SJSA1 (cell line): ENCODE results near the gene LRRFIP1. TPM values are rescaled to one million over a fixed set of nuclear protein-coding genes. Genes with fewer than 3 reads are reported as not detected.
"Not testable (repeated sequence)": the region's sequence is repeated elsewhere in the genome, so short reads cannot be mapped to it uniquely, and the experiment has no call there.

Experiments used
- DNase-seq, 2 experiments: peaks; one replicate each; pipeline ENCODE4 v3.0.0-alpha.2; 2015 to 2020; ENCODE audit warnings: low spot score in 2 of 2, low read depth in 1 of 2
- H3K27ac ChIP-seq: fragments of 250-450 bp; sonication (Bioruptor Pico); 2 replicates; pipeline ENCODE4 v1.5.1; 2020; ENCODE audit warnings: mild to moderate bottlenecking, moderate library complexity
- H3K27me3 ChIP-seq: fragments of 250-450 bp; sonication (Bioruptor Pico); replicated peaks from 2 replicates; pipeline ENCODE4 v1.5.1; 2020; ENCODE audit warnings: mild to moderate bottlenecking, moderate library complexity
- H3K36me3 ChIP-seq: fragments of 250-450 bp; sonication (Bioruptor Pico); 2 replicates; pipeline ENCODE4 v1.5.1; 2020; ENCODE audit warnings: mild to moderate bottlenecking
- H3K4me1 ChIP-seq: fragments of 250-450 bp; sonication (Bioruptor Pico); replicated peaks from 2 replicates; pipeline ENCODE4 v1.6.1; 2021; ENCODE audit warnings: mild to moderate bottlenecking
- H3K4me3 ChIP-seq: fragments of 250-450 bp; sonication (Bioruptor Pico); 2 replicates; pipeline ENCODE4 v1.5.1; 2020; ENCODE audit warnings: mild to moderate bottlenecking
- H3K9me3 ChIP-seq: fragments of 250-450 bp; sonication (Bioruptor Pico); replicated peaks from 2 replicates; pipeline ENCODE4 v1.5.1; 2020; ENCODE audit warnings: mild to moderate bottlenecking
- total RNA-seq: library from RNA; depleted of rRNA; stranded (reverse); fragments of >200 nt; shearing (Covaris generic); gene quantifications from 2 replicates; pipeline ENCODE4 v1.2.3, GENCODE V29; 2014

Gene LRRFIP1
- total RNA-seq, 1 experiment from 2014 or later = 76.7 TPM

GRCh38 chr2:237662671-237663093 is 35.3 kb downstream of the LRRFIP1 start:
- H3K4me3 ChIP-seq = no peak overlapping the region
- H3K27me3 ChIP-seq = no peaks in the 10 kb centered on the region
- H3K9me3 ChIP-seq = no peaks in the 10 kb centered on the region
- no peaks in the 10 kb centered on the region for H3K4me1 ChIP-seq
- DNase-seq = no peak
- no peak overlapping the region for H3K27ac ChIP-seq
- H3K36me3 ChIP-seq = peaks cover 10% of the 10 kb centered on the region

DNA sequence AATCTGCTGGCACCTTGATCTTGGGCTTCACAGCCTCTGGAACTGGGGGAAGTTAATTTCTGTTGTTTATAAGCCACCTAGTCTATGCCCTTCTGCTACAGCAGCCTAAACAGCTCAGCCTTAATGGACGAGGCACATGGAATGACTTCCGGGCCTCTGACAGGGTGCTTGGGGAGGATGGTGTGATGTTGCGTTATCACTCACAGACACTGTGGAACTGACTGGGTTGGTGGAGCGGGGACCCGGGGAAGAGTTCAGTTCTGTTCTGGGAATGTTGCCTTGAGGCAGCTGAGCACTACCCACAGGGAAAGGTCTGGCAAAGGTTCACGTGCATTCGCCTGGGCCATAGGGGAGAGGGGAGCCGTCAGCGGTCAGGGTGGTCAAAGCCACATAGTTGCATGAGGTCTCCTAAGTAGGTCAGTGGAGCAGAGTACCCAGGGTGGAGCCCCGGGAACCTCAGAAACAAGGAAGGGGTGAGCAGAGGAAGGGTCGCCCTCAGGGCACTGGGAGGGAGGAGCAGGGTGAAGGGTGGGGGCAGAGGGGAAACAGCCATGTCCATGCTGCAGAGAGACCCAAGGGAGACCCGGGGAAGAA is 36.2 kb downstream of the LRRFIP1 start:
- H3K9me3 ChIP-seq = no peaks in the 10 kb centered on the region
- peaks cover 9% of the 10 kb centered on the region; the same call in 1 of the 2 replicates for H3K36me3 ChIP-seq
- no peaks in the 10 kb centered on the region for H3K27me3 ChIP-seq
- no peak overlapping the region for H3K4me3 ChIP-seq
- DNase-seq = no peak
- no peak overlapping the region for H3K27ac ChIP-seq
- H3K4me1 ChIP-seq = no peaks in the 10 kb centered on the region

DNA sequence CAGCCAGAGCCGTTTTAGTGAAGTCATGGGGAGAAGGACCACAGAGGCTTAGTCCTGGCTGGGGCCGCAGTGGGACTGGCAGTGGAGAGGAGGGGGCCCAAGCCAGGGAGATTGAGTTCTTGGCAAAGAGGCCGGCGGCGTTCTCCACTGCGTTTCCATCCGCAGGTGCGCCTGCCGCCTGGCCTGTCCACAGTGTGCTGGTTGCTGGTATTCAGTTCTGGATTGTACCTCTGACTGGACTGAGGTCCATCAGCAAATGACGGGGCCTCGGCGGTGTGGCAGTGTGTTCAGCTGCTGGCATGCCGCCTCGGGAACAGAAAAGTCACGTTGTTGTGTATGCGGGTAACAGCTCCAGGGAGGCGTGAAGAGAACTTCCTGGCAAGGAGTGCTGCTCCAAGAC is 36.8 kb downstream of the LRRFIP1 start:
- no peak overlapping the region for H3K27ac ChIP-seq
- no peaks in the 10 kb centered on the region for H3K9me3 ChIP-seq
- no peak for DNase-seq

GRCh38 chr2:237665713-237666143 is 38.3 kb downstream of the LRRFIP1 start:
- no peak overlapping the region for H3K4me3 ChIP-seq
- no peak overlapping the region for H3K27ac ChIP-seq
- no peak for DNase-seq
- peaks cover 16% of the 10 kb centered on the region for H3K36me3 ChIP-seq
- H3K9me3 ChIP-seq = no peaks in the 10 kb centered on the region
- peaks cover 19% of the 10 kb centered on the region for H3K4me1 ChIP-seq
- H3K27me3 ChIP-seq = no peaks in the 10 kb centered on the region

More for the DNA sequence above, 36.8 kb downstream of the LRRFIP1 start:
- no peaks in the 10 kb centered on the region for H3K27me3 ChIP-seq
- no peak overlapping the region for H3K4me3 ChIP-seq
- peaks cover 3% of the 10 kb centered on the region for H3K4me1 ChIP-seq
- H3K36me3 ChIP-seq = peaks cover 9% of the 10 kb centered on the region; the same call in 1 of the 2 replicates

GRCh38 chr2:237666606-237667005 is 39.2 kb downstream of the LRRFIP1 start:
- DNase-seq = no peak
- H3K4me3 ChIP-seq = no peak overlapping the region
- no peaks in the 10 kb centered on the region for H3K27me3 ChIP-seq
- H3K4me1 ChIP-seq = peaks cover 19% of the 10 kb centered on the region
- H3K36me3 ChIP-seq = peaks cover 24% of the 10 kb centered on the region
- H3K27ac ChIP-seq = no peak overlapping the region
- H3K9me3 ChIP-seq = no peaks in the 10 kb centered on the region

DNA sequence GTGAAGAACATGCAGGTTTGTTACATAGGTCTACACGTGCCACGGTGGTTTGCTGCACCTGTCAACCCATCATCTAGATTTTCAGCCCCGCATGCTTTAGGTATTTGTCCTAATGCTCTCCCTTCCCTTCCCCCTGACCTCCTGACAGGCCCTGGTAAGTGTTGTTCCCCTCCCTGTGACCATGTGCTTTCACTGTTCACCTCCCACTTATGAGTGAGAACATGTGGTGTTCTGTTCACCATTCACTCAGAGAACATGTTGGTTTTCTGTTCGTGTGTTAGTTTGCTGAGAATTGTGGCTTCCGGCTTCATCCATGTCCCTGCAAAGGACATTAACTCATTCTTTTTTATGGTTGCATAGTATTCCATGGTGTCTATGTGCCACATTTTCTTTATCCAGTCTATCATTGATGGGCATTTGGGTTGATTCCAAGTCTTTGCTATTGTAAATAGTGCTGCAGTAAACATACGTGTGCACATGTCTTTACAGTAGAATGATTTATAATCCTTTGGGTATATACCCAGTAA is 39.7 kb downstream of the LRRFIP1 start:
- peaks cover 19% of the 10 kb centered on the region for H3K4me1 ChIP-seq
- H3K36me3 ChIP-seq = peaks cover 27% of the 10 kb centered on the region
- DNase-seq, H3K27me3 ChIP-seq, H3K9me3 ChIP-seq, H3K27ac ChIP-seq, H3K4me3 ChIP-seq: not testable (repeated sequence)

DNA sequence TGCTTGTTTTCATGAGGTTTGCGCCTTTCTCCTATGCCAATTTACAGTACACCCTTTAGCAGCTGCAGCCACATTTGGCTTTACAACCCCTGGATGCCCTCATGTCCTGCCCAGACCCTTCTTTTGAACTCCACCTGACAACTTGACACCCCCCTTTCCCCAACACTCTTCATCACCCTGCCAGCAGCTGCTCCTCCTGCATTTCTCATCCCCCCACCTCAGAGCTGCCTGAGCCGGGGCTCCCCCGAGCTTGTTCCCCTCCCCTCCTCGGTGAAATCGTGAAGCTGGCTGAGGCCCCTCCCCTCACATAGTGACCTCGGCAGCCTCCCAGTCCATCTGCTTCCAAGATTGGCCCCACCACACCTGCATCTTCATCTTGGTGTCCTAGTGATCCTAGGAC is 40.5 kb downstream of the LRRFIP1 start:
- no peak overlapping the region for H3K4me3 ChIP-seq
- peaks cover 31% of the 10 kb centered on the region for H3K36me3 ChIP-seq
- H3K4me1 ChIP-seq = peaks cover 23% of the 10 kb centered on the region
- H3K9me3 ChIP-seq = no peaks in the 10 kb centered on the region
- no peak overlapping the region for H3K27ac ChIP-seq
- no peaks in the 10 kb centered on the region for H3K27me3 ChIP-seq
- DNase-seq = no peak

DNA sequence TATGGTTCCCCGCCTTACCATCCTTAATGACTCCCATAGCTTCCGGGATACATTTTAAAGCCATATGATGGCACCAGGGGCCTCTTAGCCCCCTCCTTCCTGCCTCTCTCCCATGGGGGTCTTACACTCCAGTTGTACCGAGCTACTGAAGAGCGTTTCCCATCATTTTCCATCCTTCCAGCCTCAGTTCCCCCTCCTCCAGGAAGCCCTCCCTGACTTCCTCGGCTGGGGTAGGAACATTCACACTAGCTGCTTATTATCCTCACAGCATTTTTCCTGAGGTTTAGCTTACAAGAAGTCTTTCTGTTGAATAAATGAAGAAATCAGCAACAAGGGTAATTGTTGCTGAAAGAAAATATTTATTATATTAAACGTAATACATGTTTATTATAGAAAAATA is 41.1 kb downstream of the LRRFIP1 start:
- Histone ChIP-seq H3K4me1 (peaks cover 28% of the 10 kb centered on the region), H3K9me3 (no peaks in the 10 kb centered on the region), H3K36me3 (peaks cover 33% of the 10 kb centered on the region), H3K4me3 (no peak overlapping the region), H3K27me3 (no peaks in the 10 kb centered on the region), H3K27ac (no peak overlapping the region)
- DNase-seq = no peak

- DNase-seq = peak in 1 of 2 experiments; percentile 21
- no peak overlapping the region for H3K4me3 ChIP-seq
Observed at GRCh38 chr2:237669283-237669627, 41.9 kb downstream of the LRRFIP1 start.

DNA sequence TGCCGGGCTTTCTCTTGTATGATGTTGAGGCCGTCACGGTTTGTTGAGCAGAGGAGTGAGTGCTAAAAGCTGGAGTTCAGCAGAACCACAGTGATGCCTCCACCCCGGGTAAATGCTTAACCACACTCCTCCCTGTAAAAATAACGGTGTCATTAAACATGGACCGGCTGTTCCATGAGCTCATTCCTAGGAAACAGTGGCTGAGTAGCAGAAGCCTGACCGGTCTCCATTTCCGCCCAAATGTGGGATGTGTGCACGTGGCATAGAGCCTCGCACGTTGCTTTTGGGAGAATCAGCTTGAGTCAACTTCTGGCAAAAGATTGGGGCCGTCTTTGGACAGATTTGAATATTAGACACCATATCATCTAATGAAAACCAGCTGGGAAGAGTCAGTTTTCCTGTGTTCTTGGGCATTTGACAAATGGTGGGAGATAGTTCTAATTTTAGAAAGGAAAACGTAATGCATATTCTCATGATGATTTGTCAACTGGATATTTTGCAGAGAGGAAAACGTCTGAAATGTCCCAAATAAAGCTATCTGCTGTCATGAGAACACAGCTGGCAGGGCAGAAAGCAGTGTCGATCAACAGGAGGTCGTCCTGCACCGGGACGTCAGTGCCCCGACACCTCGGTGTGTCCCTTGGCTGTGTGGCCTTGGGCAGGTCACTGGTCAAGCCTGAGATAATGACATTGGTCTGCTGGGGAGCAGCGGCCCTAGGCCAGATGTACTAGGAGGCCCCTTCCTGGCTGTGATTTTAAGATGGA is 42.4 kb downstream of the LRRFIP1 start:
- Histone ChIP-seq H3K27ac (peak overlapping the region; percentile 54), H3K9me3 (no peaks in the 10 kb centered on the region), H3K27me3 (no peaks in the 10 kb centered on the region), H3K4me1 (peaks cover 42% of the 10 kb centered on the region), H3K4me3 (no peak overlapping the region), H3K36me3 (peaks cover 29% of the 10 kb centered on the region)
- peak; percentile 77 to 80 for DNase-seq

More at GRCh38 chr2:237669283-237669627, 41.9 kb downstream of the LRRFIP1 start:
- peaks cover 31% of the 10 kb centered on the region for H3K36me3 ChIP-seq
- no peaks in the 10 kb centered on the region for H3K9me3 ChIP-seq
- H3K4me1 ChIP-seq = peaks cover 36% of the 10 kb centered on the region
- H3K27me3 ChIP-seq = no peaks in the 10 kb centered on the region
- peak overlapping the region; percentile 54 for H3K27ac ChIP-seq

- no peak overlapping the region for H3K27ac ChIP-seq
- H3K27me3 ChIP-seq = no peaks in the 10 kb centered on the region
- no peak for DNase-seq
- H3K9me3 ChIP-seq = no peaks in the 10 kb centered on the region
- H3K4me1 ChIP-seq = peaks cover 46% of the 10 kb centered on the region
- H3K4me3 ChIP-seq = no peak overlapping the region
- peaks cover 29% of the 10 kb centered on the region for H3K36me3 ChIP-seq
Observed at GRCh38 chr2:237670641-237671040, 43.3 kb downstream of the LRRFIP1 start.

DNA sequence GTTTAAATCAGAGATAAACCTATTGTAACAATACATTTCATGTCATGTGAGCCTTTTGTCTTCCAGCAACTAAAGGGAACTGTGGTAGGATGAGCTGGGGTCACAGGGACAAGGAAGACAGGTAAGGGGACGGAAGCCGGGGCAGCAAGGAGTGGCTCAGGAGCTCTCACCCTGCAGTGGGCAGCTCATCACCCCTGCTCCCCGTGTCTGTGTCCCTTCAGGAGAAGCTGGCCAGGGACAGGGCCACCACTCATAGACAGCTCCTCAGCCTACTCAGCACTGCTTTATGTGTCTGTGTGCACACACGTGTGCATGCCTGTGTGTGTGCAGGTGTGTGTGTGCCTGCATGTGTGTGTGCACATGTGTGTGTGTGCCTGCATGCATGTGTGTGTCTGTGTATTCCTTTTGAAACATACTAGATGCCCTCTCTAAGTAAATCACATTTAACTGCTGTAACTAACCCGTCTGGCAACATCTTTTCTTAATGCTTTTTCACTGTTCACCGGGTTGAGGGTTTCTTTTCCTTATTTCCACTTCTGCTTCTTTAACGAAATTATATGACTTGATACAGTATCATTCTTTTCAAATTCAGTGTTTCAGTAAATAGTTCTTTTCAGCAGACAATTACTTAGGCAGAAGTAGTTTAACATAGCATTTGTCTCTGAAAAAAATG is 44.2 kb downstream of the LRRFIP1 start:
- peaks cover 52% of the 10 kb centered on the region for H3K4me1 ChIP-seq
- H3K27ac ChIP-seq = no peak overlapping the region

DNA sequence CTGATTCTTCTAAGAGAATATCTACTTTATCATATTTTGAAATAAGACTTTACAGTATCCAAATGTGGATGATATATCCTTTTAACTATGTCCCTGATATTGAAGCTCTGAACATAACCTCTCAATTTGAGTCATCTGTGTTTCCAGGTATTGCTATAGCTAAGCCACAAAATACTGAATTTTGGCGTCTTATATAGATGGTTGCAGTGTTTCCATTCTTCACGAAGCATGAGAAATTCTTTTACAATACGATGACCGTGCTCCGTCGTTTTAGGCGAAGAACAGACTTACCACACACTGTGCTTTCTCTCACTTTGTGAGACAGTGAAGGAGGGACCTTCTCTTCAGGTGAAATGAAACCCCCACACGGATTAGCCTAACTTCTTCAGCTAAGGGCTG is 45.3 kb downstream of the LRRFIP1 start:
- Histone ChIP-seq H3K4me3 (no peak overlapping the region), H3K27me3 (no peaks in the 10 kb centered on the region), H3K4me1 (peaks cover 60% of the 10 kb centered on the region), H3K9me3 (no peaks in the 10 kb centered on the region), H3K27ac (no peak overlapping the region), H3K36me3 (peaks cover 29% of the 10 kb centered on the region)
- DNase-seq = no peak

More for the DNA sequence above, 44.2 kb downstream of the LRRFIP1 start:
- no peaks in the 10 kb centered on the region for H3K27me3 ChIP-seq
- H3K36me3 ChIP-seq = peaks cover 29% of the 10 kb centered on the region
- H3K9me3 ChIP-seq = no peaks in the 10 kb centered on the region
- no peak overlapping the region for H3K4me3 ChIP-seq
- DNase-seq = no peak
